ENCODE measurements around the gene TRABD2A.

The TRABD2A gene

DNA sequence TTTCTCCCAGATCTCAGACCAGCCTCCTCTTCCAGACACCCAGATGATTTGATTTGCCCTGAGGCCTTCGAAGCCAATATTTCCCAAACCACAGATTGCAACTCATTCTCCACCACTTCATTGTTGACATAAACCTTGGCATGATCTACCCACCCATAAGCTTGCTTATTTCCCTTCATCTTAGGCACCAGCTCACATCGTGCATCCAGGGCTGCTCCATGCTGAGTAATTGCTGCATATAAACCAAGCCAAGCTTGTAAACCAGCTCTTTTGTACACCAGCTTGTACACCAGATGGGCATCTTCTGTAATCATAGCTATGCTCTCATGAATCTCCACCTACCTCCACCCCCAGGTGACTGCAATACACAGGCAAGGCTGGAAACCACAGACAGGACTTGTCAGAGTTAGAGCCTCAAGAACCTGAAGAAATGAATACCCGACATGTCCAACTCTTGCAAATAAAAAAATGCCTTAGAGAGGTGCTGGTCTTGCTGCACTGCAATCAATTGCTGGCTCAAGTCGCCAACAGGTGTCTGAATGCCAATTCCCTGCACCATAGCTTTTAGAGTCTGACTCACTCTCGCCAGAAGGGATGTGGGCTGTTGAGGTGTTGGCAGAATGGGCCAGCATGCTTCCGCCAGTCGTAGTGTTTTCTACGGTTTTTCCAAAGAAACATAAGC is 31.5 kb downstream of the TRABD2A start:
- no peak for DNase-seq

DNA sequence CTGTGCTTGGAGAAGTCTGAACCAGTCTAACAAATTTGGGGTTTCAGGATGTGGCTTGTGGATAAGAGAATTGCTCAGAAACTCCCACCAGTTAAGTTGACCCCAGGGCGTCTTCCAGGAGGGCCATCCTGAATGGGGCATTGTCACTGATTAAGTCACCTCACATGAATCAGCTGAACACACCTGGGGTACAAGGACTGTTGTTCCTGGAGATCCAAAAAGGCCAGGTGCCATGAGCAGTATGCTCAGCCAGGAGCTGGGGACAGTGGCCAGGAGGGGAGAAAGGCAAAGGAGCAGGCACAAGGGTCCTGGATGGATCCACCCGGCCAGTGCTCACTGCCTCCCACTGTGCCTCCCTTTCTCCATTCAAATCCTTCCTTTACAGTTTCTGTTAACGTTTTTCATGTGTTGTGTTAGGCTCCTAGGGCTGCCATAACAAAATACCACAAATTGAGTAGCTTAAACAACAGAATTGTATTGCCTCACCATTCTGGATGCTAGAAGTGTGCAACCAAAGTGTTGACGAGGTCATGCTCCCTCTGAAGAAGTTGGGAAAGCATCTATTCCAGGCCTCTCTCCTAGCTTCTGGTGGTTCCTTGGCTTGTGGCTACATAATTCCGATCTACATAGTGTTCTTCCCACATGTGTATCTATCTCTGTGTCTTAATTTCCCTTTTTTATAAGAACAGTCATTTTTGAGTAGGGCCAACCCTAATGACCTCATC is 33.4 kb downstream of the TRABD2A start:
- DNase-seq = no peak

DNA sequence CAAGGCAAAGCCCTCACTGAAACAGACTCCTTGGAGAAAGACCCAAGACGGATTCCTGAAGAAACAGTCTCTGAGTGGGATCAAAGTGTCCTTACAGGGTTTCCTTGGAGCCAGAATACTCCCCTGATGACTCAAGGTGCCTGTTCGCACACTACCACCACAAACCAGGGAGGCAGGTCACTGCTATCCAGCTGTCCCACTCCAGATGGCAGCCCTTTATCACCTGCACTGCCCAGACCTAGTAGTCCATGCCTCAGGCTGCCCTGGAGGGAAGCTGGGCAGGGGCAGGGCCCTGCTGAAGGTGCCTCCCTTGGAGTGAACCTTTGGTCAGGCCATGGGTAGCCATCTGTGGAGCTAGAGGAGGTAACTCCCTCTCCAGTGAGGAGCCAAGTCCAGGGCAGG is 34.1 kb downstream of the TRABD2A start:
- no peak for DNase-seq

DNA sequence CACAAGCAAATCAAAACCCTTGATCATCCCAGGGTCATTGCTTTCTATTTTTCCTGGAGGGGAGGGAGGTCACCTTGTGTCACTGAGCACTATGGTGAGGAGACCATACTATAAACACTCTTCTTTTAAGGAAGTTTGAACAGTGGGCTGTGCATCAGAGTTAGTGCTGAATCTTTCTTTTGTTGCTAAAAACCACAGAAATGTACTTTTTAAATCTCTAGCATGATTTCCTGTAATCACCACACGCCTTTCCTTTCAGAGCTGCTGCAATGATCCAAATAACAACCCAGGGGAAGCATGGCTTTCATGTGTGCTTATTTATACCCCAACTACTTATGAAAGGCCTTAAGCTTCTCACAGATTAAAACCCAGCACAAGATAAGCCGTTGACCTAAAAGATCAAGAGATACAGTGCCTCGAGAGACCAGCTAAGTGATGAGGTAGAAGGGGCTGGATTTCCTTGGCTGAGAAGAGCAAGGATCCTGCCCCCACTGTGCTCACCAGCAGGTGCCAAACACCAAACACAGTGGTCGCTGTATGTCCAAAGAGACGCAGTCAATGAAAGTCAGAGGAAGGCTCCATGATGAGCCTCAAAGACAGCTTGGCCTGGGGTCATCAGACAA is 34.7 kb downstream of the TRABD2A start:
- no peak for DNase-seq

DNA sequence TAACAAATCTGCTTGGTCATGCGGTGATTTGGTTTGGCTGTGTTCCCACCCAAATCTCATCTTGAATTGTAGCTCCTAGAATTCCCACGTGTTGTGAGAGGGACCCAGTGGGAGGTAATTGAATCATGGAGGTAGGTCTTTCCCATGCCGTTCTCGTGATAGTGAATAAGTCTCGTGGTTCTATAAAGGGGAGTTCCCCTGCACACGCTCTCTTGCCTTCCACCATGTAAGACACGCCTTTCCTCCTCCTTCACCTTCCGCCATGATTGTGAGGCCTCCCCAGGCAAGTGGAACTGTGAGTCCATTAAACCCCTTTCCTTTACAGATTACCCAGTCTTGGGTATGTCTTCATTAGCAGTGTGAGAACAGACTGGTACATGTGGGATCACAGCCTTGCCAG is 36.7 kb downstream of the TRABD2A start:
- DNase-seq = no peak

DNA sequence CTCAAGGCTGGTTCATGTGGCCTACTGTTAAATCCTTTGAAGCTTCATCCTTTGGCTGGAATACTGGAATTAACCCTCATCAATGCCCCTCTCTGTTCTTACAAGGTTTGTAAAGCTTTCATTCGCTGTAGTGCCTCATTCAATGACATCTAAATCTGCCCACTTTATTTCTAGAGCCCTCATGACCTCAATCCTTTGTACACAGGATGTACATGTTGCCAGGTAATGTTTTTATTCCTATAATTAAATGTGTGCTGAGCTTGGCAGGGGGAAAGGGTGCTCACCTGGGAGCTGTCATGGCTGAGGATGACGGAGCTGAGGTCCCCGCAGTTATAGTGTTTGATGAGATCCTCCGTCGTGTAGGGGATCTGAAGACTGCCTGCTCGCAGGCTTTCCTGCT is 39.3 kb downstream of the TRABD2A start:
- no peak for DNase-seq

DNA sequence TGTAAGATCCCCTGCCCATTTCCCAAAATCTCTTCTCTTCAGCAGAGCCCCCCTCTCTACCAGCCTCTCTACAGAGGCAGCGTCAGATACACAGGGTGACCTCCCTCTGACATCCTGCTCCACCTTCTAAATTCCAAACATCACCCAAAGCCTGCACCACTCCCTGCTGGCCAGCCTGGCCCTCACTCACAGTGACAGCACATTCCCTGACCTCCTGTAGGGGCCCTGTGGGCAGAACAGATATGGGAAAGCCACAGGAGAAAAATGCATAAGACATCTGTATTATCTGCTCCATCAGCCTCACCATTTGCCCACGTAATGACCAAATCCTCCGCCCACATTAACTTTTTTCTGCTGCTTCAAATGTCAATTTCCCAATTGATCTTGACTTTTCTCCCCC is 40.6 kb downstream of the TRABD2A start:
- no peak for DNase-seq

DNA sequence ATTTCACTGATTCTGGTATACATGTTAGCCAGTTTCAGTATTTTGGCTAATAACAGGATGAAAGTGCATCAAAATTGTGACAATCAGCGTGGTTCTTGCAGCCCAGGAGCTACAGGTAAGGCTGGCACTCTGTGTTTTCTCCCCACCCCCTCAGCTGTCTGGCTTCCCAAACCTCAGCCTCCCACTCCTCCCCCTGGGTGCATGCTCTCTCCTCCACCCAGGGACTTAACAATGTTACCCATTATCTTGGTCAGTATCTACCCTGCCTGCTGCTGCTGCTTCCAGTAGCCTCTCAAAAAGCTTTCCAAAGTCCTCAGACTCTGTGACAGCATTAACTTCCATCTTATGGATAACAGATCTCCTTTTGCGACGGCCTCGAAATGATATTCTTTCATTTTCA is 41.0 kb downstream of the TRABD2A start:
- no peak for DNase-seq

DNA sequence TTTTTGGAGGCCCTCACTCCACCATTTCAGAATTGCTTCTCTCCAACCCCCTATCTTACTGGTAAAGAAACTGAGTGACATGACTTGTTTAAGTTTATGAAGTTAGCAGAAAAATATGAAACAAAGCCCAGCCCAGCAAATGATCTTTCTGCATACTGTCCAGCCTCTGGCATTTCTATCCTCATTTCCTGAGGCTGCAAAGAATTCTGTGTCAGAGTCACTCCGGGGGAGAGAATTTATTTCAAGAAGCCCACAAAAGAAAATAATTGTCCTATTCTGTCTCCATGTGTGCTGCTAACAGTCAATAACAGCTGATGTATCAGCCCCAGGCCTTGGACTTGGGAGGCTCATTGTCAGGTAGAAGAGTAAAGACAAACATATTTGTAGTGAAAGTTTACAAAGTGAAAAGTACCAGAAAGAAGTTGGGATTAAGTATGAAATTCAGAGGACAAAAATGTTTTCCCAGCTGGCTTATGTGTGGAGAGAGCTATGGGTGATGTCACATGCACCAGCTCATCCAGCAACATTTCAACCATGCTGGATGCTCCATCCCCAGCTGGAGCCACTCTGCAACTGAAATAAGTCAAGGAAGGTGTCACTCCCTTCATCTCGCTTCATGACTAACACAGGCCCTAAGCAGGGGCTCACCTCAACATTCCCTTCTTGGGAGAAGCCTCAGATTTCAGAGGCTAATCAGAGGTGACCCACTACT is 42.3 kb downstream of the TRABD2A start:
- DNase-seq = no peak

DNA sequence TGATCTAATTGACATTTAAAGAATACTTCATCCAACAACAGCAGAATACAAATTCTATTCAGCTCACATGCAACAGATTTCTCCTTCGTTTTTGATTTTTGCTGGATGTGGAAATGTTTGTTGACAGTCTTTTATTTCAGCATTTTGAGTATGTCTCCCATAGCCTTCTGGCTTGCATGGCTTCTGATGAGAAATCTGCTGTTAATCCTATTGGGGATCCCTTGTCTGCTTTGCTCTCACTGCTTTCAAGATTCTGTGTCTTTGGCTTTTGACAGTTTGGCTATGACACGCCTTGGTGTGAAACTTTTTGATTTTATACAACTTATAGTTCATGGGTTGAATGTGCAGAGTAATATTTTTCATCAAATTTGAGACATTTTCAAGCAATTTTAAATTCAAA is 44.7 kb downstream of the TRABD2A start:
- no peak for DNase-seq

DNA sequence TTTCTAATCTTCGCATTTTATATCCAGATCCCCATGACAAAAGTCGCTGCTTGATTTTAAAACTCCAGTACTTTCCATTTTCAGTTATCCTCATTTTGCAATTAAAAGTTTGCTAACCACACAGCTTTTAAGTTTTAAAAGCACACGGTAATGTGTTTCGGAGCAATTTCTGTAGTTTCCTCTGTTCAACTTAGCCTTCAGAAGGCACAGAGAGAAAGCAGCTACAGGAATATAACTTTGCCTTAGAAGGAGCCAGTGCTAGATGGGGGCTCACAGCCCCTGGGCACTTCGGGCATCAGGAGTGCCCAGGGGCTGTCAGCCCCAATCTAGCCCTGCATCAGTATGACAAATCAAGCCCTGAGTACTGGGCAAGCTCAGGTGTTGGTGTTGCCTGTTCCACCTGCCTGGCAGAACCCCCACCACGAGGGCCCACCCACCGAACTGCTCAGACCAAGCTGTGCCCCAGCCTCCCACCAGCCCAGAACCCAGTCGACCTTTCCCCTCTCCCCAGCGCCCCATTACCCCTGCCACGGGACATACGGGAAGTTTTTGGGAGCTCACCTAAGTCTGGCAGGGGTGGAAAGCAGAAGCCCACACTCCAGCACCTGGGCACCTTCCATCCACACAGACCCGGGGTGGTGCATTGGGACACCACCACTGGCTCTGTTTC is 47.3 kb downstream of the TRABD2A start:
- no peak for DNase-seq

DNA sequence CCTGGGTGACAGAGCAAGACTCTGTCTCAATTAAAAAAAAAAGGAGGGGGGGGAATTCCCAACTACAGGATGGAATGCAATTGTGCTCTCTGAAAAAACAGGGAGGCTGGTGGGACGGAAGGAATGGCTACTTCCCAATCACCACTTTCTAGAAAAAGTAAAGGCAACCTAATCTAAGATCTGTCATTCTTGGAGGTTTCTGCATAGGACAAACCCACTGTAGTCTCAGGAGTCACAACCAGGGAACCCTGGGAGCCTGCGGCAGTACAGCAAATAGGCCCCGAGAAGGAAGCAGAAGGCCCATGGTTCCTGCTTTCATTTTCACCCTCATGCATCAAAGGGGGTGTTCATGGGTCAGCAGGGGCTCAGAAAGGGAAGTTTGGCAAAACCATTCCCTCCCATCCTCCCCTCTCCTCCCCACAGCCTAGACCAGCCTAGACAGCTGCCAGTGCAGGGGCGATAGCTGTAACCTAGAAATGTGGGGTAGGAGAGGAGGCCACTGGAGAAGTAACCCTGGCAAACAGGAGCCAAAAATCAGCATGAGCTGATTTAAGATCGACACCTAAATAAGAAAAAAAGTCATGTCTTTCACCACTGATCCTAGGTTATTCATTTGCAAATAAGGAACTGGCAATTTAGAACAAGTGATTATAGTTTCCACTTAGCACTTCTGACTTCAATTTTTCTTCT is 48.0 kb downstream of the TRABD2A start:
- DNase-seq = no peak

DNA sequence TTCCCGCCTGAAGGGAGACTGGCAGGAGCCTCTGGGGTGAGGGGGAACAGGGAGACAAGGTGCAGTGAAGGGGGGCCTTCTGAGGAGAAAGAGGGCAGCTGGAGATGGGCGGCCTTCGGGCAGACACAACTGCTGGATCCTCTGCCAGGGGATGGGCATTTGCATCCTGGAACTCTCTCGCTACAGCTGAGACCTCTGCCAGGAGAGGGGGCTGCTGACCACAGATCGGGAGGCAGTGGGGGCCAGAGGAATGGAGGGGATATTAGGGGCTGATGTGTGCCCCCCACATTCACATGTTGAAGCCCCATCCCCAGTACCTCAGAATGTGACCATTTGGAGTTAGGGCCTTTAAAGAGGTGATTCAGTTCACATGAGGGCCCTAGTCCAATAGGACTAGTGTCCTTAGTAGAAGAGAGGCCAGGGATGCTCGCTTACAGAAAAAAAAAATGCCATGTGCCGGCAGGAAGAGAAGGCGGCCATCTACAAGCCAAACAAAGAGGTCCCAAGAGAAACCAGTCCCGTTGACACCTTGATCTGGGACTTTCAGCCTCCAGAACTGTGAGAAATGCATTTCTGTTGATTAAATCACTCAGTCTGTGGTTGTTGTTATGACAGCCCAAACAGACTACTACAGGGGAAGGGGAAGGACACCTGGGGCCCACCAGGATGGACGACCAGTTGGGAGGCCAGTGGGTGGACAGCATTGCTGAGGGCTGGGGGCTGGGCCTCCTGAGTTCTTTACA is 50.0 kb downstream of the TRABD2A start:
- no peak for DNase-seq

DNA sequence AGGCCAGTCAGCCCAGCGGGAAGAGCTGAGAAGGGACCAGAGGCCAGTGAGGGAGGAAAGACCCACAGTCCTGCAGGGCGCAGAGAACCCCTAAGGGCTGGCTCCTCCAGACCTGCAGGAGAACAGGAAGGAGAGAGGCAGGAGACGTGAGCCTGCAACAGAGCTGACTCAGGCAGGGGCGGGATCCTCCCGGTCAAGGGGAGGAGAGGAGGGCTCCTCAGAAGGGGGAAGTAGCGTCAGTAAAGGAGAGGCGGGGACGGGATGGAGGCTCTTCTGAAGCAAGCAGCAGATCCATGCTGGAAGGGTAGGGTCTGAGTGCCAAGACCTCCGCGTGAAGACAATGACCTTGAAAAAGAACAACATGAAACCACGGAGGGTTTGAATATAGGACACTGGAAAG is 50.8 kb downstream of the TRABD2A start:
- DNase-seq = no peak

DNA sequence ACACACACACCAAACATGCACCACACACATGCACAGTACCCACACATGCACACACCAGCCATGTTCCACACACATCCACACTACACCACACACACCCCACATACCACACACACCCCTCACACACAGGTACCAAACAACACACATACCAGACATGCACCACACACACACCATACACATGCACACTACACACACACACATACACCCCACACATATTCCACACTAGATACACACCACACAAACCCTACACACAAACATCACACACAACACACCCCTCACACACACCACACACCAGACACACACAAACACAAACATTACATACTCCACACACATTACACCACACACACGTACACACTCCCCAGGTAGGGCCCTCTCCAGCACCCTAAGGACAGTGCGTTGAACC is 51.2 kb downstream of the TRABD2A start:
- DNase-seq = no peak

DNA sequence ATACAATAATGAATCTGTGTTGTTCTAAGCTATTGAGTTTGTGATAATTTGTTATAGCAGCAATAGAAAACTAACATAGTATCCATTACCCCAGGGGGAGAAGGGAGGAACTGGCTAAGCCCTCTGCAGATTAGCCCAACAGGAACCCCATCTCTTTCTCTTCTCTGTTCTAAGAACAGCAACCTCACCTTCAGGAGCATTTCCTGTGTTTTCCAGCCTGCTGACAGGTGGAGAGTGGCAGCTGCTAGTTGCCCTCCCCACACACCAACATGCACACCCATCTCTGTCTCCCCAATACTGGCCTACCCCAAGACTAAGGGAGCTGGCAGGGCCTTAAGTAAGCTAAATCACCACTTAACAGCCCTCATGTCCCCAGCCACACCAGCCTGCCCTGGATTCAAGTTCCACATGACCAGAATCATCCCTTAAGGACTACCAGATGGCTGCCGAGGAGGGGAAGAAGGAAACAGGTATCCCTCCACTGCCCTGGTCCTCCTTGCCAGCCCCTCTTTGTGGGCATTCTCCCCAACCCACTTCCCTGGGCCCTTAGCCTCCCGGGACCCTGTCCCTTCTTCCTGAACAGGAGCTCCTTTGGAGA is 52.8 kb downstream of the TRABD2A start:
- DNase-seq = no peak

DNA sequence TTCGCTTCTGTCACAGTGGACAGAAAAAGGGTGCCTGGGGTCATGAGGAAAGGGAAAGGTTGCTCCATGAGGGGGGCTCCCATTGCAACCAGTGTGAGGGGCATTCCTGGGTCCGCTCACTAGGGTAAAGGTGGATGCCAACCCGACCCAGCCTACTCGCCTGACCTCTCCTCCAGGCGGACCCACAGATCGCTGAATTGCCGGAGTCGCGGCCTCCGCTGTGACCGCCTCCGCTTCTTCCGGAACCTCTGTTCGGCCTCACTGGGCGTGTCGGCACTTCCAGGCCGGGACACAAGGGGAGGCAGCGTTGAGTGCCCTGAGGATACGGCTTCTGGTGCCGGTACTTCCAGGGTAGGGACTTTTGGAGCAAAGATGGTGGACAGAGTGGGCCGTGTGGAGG is 57.1 kb downstream of the TRABD2A start:
- no peak for DNase-seq

DNA sequence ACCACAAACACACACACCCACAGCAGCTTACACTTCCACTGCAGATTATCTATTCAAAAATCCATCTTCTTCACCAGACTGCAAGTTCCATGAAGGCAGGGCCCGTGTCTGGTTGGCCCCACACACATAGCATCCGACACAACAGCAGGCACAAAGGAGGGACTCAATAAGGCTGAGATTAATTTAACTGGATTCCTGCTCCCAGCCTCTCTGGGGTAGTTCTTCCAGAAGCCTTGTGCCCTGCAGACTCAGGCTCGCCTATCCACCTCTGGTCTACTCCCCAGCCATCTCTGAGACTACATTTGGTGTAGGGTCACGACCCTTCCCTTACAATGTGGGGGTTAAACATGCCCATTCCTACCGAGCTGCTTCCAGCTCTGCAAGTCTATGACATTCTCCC is 57.7 kb downstream of the TRABD2A start:
- DNase-seq = no peak

DNA sequence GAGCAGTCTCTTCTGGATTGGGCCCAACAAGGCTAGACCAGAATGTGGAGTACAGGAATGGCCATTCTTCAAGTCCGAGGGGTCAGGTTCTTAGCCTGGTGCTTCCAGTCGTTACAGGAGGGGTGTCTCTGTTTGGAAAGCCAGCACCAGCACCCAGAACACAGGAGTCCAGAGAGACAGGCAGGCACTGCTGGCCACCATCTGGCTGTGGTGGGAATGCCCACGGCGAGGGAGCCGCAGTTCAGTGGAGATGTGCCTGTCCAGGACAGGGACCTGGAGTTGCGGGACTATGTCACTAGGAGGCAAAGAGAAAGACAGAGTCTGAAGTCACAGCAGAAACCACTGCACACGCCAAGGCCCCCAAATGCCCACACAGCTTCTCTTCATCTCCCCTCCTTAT is 59.1 kb downstream of the TRABD2A start:
- DNase-seq = no peak

DNA sequence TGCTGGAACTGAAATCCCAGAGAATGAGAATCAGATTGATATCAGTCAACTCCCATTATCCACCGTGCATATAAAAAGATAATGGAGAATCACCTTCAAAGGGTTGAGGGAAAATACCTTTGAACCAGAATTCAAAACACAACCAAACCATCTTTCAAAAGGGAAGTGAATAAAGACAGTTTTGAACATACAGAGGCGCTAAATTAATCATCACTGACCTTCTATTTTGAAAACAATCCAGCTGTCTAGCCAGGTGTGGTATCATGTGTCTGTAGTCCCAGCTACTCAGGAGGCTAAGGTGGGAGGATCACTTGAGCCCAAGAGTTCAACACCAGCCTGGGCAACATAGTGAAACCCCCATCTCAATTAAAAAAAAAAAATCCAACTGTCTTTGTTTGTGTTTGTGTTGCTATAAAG is 63.6 kb downstream of the TRABD2A start:
- DNase-seq = no peak

DNA sequence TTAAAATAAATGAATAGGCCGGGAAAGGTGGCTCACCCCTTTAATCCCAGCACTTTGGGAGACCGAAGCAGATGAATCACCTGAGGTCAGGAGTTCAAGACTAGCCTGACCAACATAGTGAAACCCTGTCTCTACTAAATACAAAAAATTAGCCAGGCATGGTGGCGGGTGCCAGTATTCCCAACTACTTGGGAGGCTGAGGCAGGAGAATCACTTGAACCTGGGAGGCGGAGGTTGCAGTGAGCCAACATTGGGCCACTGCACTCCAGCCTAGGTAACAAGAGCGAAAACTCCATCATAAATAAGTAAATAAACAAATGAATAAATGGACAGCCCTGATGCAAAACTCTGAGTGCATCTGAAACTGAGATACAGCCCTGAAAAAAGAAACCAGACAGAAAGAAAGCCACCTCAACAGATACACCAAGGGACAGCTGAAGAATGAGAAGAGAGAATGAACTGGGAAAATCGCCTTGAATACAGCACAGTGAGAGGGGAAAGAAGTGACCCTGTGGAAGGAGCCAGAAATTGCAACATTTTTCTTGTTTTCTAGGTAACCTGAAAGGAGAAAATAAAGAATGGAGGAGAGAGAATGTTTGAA is 64.4 kb downstream of the TRABD2A start:
- no peak for DNase-seq

Measured in retina (tissue), 1 donor.